ENCODE measurements around the gene RNASE12. TPM values are rescaled to one million over a fixed set of nuclear protein-coding genes. Genes with fewer than 3 reads are reported as not detected.

The RNASE12 gene
- total RNA-seq (ENCODE audit: unreplicated experiment): not detected
- long read RNA-seq: 0 reads

GRCh38 chr14:20591235-20591634, at the start of gene RNASE12:
Gene RNASE12 (minus strand): TSS chr14:20591376. CDS start chr14:20590723, 653 bp downstream.
- peak within 1 kb of the TSS; percentile 2 for H3K27ac Mint-ChIP-seq (ENCODE audit: unreplicated experiment)
- no peak for TF ChIP-seq CTCF (IDR thresholded peaks at IDR 0.05; ENCODE audit: unreplicated experiment)
- no peaks in the 10 kb centered on the region for H3K36me3 Mint-ChIP-seq (ENCODE audit: low read depth, unreplicated experiment)
- peaks cover 5% of the 10 kb centered on the region for H3K4me1 Mint-ChIP-seq (ENCODE audit: unreplicated experiment)
- no peak within 1 kb of the TSS for H3K4me3 Mint-ChIP-seq (ENCODE audit: unreplicated experiment)
- H3K27me3 Mint-ChIP-seq (ENCODE audit: unreplicated experiment): peaks cover 2% of the 10 kb centered on the region
- no peaks in the 10 kb centered on the region for H3K9me3 Mint-ChIP-seq (ENCODE audit: unreplicated experiment)
- DNase-seq (ENCODE audit: low spot score): no peak

- no peak for TF ChIP-seq CTCF (IDR thresholded peaks at IDR 0.05; ENCODE audit: unreplicated experiment)
- peaks cover 15% of the 10 kb centered on the region for H3K27me3 Mint-ChIP-seq (ENCODE audit: unreplicated experiment)
- peaks cover 28% of the 10 kb centered on the region for H3K4me1 Mint-ChIP-seq (ENCODE audit: unreplicated experiment)
- H3K36me3 Mint-ChIP-seq (ENCODE audit: low read depth, unreplicated experiment): no peaks in the 10 kb centered on the region
- peak; percentile 62 for DNase-seq (ENCODE audit: low spot score)
- no peaks in the 10 kb centered on the region for H3K9me3 Mint-ChIP-seq (ENCODE audit: unreplicated experiment)
- peak overlapping the region; percentile 89 for H3K4me3 Mint-ChIP-seq (ENCODE audit: unreplicated experiment)
- H3K27ac Mint-ChIP-seq (ENCODE audit: unreplicated experiment): peak overlapping the region; percentile 80
Measured at GRCh38 chr14:20632831-20633691, 41.9 kb upstream of the RNASE12 start.

- Mint-ChIP-seq H3K4me1 (ENCODE audit: unreplicated experiment) (peaks cover 35% of the 10 kb centered on the region), H3K27me3 (ENCODE audit: unreplicated experiment) (peaks cover 16% of the 10 kb centered on the region), H3K9me3 (ENCODE audit: unreplicated experiment) (no peaks in the 10 kb centered on the region), H3K27ac (ENCODE audit: unreplicated experiment) (peak overlapping the region; percentile 80), H3K36me3 (ENCODE audit: low read depth, unreplicated experiment) (no peaks in the 10 kb centered on the region), H3K4me3 (ENCODE audit: unreplicated experiment) (peak overlapping the region; percentile 89)
- no peak for TF ChIP-seq CTCF (IDR thresholded peaks at IDR 0.05; ENCODE audit: unreplicated experiment)
- DNase-seq (ENCODE audit: low spot score): no peak
Measured at GRCh38 chr14:20632448-20632830, 41.3 kb upstream of the RNASE12 start.

- Mint-ChIP-seq H3K4me1 (ENCODE audit: unreplicated experiment) (peaks cover 38% of the 10 kb centered on the region), H3K4me3 (ENCODE audit: unreplicated experiment) (peak overlapping the region; percentile 89), H3K36me3 (ENCODE audit: low read depth, unreplicated experiment) (no peaks in the 10 kb centered on the region), H3K27me3 (ENCODE audit: unreplicated experiment) (peaks cover 16% of the 10 kb centered on the region), H3K9me3 (ENCODE audit: unreplicated experiment) (no peaks in the 10 kb centered on the region), H3K27ac (ENCODE audit: unreplicated experiment) (no peak overlapping the region)
- TF ChIP-seq CTCF (IDR thresholded peaks at IDR 0.05; ENCODE audit: unreplicated experiment): no peak
- peak; percentile 59 for DNase-seq (ENCODE audit: low spot score)
Measured at GRCh38 chr14:20631880-20632389, 40.8 kb upstream of the RNASE12 start.

Data from endothelial cell (in vitro differentiated cells).